Right renal pelvis (tissue), 4 donors: ENCODE data around the gene MVK. TPM values are rescaled to one million over a fixed set of nuclear protein-coding genes. Genes with fewer than 3 reads are reported as not detected.

Source experiments
- DNase-seq, 4 donors: peaks; one replicate each; pipeline ENCODE4 v3.0.0-alpha.2; 2013; ENCODE audit warnings: low read depth in 4 of 4, low spot score in 3 of 4, missing footprints in 1 of 4
- polyA plus RNA-seq, 4 donors: library from polyadenylated mRNA; unstranded; fragments of 120-200 nt; gene quantifications; one replicate each; pipeline ENCODE4 v1.2.1, GENCODE V29; 2013; ENCODE audit not compliant: insufficient read length in 4 of 4

Gene MVK
- 10 to 100 TPM; 21.0 to 23.4 (median 21.5) TPM for polyA plus RNA-seq

DNA sequence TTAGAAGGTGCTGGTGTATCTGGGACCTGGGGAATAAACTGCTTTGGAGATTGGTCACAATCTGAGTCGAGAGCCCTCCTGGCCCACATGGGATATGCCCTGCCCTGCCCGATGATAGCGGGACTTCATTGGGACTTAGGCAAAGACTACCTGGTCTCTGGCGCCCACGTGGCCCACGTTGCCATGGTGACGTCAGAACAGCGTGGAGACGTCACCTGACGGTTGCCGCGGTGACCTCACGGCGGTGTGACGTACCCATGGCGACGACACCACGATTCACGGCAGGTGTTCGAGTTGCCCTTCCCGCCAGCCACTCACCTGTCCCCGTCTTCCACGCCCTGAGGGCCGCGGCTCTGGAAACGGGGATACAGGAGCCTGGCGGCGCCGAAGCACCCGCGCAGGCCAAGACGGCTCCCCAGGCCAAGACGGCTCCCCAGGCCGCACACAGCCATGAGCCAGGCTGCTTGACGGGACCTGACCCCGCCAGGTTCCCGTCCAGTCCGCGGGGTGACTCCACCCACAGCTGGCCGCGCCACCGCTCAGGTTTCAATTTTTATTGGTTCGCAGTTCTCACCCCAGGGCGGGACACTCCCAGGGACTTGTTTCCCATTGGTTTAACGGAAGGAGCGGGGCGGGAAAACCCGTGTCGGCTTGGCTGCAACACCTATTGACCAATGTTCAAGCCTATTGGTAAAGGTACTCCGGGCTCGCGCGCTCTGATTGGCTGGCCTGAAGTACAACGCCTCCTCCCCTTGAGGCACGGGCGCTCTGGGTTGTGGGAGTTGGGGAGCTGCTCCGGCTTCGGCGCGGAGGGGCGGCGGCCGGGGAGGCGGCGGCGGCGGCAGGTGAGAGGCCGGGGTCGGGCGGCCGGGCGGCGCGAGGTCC lies at the start of gene MVK, which contains the start of gene MMAB:
Gene MVK (plus strand): TSS at position 766 of the 885 bp plus-strand sequence. CDS start 1,029 bp downstream, outside the sequence.
Gene MMAB (minus strand): TSS at position 476 of the 885 bp plus-strand sequence. CDS start 24 bp downstream, at position 452.
- DNase-seq, result peak; percentile 90 to 98 (median 96)

DNA sequence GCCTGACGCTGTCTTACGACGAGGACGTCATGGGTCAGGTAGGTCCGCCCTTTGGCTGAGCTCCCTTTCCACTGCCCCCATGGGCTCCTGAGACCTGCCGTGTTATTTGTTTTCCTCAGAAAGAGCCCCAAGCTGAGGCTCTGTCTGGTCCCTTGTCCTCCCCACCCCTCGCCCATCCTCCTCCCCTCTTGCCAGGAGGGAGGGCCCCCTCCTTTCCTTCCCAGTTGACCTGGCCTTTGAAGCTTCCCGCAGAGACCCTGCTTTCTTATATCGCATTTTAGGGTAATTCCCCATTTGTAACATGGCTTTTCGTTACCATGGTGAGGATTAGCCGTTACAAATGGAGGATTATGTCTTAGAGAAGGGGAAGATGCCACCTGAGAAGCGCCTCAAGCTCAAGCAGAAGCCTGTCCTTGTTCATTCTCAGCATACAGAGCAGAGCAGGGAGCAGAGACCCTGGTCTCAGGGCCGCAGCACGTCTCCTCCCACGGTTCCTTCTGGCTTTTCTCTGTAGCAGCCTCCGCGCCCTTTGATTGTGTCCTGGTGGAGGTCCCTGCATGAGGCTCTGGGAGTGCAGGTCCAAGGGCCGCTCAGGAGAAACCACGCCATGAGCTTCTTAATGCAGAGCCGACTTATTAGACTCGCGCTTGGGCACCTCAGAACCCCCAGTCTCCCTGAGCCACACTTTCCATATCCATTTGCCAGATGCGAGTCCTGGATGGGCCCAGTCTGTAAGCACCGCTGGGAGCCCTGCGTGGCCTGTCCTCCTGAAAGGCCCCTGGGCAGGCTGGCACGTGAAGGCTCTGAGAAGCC lies 48.9 kb upstream of the MVK start:
- no peak for DNase-seq

DNA sequence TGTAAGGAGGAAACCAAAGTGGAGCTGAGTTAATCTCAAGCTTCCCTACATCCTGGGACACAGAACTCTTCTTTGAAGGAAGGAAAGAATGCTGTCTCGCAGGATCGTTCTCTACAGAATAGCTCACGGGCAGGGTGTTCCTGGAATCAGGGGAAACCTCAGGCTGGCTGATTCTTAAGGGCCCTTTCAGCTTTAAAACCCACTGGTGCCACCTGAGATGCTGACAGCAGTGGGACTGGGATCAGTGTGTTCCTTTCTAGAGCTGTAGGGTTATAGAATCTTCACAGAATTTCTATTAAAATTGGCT lies 48.4 kb upstream of the MVK start:
- no peak for DNase-seq

DNA sequence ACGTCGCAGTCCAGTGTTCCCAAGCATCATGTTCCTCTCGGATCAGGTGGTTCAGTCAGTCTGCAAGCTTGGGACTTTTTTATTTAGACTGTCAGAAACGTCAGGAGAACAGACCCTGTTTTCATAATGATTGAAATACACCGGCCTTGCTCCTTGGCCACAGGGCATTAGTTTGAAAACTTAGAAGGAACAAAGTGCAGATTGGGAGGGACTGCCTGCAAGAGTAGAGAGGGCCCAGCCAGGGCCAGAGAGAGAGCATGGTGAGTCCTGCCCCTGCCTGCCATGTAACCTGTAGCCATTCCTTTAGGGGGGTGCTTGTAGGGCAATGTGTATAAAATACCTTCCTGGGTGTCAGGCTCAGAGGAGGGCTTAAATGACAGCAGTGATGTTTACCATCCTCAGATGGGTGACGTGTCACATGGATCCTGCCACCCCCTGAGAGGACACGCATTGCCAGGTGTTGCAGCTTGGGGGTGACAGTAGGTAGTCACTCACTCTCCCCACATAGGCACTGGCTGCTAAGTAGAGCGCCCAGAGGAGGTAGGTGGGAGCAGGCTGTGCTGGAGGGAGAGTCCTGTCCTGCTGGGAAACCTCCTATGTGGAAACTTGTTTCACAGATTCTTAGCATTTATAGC lies 46.0 kb upstream of the MVK start:
- DNase-seq, result no peak

DNA sequence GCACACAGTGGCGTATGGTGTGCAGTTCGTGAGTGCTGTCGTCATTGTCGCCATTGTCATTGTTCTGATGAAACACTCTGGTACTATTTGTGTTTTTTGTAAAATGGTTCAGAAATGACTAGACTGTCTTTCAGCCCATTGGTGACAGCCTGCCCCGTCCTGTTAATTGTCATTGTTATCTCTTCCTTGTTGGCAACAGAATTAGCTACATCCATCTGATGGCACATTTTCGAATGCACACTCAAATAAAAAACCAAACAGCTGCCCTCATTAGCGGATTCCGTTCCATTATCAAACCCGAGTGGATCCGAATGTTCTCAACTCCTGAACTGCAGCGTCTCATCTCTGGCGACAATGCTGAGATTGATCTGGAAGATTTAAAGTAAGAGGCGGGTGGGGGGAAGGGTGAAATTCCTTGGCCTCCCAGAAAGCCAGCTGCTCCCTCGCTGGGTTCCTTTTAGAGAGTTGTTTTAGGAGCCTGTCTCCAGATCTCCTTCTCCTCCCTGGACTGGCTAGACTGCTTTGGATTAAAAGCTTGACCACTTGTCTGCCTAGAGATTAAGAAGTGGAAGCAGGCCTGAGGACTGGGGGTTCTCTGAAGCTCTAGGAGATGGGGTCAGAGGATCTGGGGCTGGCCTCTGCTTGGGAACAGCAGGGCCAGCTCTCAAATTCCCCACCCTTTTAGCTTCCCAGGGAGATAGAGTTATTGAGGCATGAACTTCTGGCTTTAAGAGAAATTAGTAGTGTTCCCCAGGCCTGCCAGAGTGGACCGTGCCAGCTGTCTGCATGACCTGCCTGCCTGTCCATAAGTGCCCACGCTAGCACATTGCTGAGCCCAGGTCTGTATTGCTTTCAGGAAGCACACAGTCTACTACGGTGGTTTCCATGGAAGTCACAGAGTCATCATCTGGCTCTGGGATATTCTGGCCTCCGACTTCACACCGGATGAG lies 43.6 kb upstream of the MVK start:
- DNase-seq, result no peak

DNA sequence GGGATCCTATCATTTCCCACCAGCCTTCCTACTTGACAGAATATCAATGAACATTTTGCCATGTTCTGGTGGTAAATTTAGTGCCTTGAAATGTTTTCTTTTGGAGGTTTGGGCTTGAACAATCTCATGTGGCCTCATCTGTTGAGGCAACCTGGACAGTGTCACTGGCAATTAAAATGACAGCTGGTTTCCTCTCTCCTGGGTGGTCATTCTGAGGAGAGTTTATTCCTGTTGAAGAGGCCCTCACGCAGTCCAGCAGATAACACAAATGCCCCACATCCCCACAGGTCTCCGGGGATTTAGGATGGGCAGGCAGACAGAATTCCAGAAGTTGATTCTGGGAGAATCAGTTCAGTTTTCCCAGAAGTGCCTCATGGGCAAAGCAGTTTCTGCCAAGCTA lies 42.2 kb upstream of the MVK start:
- DNase-seq, result no peak

DNA sequence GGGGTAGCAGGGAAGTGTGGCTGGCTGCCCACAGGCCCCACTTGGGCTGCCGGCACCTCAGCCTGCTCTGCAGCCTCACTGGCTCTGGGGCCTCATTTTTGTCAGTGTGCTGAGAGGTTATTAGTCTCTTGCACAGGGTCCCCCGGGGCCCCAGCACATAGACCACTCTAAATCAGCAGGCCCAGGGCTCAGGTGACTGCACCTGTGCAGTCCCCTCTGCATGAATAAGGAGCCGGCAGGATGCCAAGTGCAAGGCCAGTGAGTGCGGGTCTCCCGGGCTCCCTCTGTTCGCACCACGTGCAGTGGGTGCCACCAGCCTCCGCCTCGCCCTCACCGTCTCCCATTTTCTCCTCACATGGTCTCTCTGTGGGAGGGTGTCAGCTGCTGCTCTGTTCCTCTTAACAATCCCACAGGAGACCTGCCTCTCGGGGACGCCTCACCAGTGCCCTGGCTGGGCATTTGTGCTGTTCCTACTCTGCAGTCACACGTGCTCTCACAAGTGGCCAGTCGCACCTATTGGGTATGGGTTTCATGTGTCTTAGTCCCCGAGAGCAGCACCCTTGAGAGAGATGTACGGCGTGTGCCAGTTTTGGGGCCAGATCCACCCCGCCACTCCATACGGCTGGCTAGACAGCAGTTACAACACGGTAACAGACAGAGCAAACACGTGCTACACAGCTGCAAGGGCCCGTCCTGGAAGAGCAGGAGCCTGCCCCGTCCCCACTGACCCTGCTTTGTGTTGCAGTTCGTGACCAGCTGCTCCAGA lies 40.7 kb upstream of the MVK start:
- DNase-seq, result no peak

DNA sequence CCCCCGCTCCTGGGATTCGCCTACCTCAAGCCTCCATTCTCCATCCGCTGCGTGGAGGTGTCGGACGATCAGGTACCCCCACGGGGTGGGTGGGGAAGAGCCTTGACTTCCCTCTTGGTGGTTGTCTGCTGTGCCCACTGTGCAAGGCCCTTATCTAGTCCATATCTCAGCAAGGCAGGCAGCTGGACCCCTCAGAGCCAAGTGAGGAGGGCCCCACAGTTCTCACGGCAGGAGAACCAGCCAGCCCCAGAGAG lies 40.2 kb upstream of the MVK start:
- no peak for DNase-seq

DNA sequence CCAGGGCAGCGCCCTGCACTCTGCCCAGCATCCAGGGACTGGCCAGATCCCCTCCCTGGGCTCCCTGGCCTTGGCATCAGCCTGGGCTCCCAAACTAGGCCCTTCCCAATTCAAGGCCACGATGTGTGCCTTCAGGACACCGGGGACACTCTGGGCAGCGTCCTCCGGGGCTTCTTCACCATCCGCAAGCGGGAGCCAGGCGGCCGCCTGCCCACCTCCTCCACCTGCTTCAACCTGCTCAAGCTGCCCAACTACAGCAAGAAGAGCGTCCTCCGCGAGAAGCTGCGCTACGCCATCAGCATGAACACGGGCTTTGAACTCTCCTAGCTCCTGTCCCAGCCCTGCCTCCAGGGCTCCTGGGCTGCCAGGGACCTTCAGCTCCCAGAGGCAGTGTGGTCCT lies 39.1 kb upstream of the MVK start:
- no peak for DNase-seq

DNA sequence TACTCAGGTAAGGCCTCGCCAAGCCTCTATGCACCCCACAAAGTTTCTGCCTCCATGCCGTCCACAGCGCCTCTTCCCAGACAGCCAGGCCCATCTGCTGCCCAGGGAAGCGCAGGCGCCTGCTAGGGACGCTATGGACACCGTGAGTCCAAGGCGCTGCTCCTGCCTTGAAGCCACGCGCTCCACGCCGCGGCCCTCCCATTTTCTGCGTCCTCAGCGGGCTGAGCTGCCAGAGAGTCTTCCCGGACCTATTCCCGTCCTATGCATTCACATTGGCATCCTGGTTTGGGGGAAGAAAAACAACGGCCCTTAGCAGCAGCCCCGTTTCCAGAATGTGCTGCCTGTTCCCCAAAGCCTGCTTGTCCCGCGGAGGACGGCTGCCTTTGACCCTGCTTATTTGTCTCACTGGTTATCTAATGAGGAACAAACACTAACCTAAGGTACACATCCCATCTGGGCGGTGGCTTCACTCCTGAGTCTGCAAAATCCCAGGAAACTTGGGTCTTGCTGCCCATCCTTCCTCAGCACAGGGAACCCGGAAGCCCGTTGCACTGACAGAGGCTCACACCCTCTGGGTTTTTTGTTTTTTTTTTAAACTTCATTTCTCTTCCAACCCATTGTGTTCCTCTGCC lies 38.2 kb upstream of the MVK start:
- no peak for DNase-seq

DNA sequence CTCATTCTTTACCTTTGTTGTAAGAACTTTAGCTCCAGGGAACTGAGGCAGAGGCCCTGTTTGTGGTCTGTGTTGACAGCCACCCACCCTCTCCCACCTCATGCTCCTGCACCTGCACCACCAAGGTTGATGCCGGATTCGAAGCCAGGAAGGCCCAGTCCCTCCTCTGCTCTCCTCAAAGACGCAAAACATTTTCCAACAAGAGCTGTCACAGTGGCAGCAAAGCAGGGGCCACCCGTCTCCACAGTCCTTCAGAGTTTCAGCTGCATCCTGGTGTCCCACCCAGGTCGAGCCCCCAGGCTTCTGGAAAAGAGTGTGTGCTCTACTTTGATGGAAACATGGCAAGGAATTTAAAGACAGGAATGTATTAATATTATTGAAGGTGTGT lies 37.7 kb upstream of the MVK start:
- no peak for DNase-seq

DNA sequence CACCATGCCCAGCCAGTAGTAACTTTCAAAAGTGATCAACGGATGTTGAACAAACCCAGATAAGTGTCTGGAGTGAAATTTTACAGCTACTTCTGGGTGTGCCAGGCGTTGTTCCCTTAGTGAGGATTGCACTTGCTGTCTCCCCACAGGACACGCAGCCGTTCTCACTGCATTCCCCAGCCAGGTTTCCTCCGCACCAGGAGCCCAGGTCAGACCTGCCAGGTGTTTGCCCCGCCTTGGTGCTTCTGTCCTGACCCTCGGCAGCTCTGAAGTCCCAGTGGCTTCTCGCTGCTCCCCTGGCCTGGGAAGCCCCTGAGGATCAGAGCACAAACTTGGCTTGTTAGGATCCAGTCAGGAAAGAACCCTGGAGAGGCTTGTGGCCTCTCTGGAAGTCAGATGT lies 36.5 kb upstream of the MVK start:
- DNase-seq, result no peak

DNA sequence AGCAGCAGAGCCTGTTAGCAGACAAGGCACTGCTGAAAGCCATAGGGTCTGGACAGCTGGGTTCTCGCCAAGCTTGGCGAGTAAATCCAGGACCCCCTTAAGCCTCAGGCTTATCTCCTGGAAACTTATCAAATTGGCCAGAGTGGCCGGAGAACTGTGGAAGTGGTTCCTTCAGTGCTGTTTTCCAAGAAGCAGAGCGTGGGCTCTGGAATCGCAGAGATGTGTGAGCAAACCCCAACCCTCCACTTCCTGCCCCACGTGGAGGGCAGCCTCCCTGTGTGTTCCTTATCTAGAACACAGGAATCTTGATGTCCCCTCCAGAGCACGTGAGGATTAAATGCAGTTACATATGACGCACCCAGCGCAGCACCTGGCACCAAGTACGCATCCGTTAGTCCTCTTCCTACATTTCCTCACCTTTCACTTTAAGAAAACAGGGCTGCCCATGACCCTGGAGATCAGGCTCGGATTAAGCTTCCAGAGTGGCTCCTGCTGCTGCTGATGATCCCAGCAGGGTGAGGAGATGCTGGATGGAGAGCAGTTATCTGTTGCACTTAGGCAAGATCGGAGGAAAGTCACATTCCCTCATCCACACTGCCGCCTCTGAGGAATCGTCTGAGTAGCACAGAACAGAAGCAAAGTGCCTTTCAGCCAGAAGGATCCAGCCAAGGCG lies 35.3 kb upstream of the MVK start:
- DNase-seq, result no peak

DNA sequence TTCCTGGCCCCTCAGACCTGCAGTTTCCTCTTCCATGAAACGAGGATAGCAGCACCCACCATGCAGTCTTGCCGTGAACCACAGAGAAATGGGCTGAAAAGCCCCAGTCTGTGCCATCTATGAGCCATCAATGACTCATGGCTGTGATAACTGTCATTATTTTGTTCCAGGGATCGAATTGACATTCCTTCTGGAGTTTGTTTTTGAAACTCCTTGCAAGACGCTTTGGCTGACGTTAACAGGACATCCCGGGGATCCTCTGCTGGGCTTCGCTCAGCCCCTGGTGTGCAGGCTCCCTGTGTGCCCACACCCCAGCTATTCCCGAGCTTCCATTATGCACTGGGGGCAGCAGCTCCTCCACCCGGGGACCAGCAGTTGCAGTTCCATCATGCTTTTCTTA lies 34.1 kb upstream of the MVK start:
- DNase-seq, result no peak

DNA sequence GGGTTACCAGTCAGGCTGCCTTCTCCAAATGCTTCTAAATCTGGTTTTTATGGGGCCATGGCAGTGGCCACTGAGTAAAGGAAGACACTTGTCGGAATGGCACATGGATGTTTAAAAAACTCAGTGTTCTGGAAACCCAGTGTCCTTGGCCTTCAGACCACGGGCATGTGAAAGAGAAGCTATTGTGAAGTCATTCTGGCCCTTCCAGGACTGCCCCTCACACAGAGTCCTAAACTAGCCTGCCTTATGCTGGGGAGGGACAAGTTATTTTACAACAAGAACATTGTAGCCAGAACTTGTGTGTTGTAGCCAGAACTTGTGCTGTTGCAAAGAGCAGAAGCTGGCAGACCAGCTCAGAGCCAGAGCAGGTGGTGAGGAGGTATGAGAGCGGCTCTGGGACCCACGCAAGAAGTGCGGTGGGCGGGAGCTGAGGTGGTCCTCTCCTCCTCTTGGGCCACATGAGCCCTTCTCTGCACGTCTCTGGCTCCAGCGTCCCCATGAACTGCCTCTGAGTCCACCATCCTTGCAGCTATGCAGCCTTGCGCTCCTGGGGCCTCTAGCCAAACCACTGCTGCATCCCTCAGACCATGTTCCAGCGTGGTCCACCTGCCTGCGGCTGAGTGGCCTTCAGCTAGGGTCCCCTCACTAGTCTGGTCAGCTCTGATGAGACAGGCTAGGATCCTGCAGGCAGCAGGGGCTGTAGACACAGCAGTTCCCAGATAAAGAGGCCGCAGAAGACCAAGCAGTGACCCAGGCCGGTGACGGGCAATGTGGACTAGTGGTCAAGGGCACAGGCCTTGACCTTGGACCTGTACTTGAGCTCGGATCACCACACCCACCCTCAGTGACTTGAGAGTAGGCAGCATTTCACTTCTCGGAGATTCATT lies 32.8 kb upstream of the MVK start:
- no peak for DNase-seq

DNA sequence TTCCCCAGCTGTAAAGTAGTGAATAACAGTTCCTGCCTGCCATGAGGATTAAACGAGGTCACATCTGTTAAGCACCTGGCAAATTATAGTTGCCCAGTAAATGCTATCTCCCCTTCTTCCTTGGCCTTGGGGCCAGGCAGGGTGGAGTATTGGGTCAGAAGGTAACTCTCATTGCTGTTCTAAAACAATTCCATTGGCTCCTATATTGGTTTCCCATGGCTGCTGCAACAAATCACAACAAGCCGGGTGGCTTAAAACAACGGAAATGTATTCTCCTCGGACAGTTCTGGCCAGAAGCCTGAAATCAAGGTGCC lies 32.2 kb upstream of the MVK start:
- DNase-seq, result no peak

DNA sequence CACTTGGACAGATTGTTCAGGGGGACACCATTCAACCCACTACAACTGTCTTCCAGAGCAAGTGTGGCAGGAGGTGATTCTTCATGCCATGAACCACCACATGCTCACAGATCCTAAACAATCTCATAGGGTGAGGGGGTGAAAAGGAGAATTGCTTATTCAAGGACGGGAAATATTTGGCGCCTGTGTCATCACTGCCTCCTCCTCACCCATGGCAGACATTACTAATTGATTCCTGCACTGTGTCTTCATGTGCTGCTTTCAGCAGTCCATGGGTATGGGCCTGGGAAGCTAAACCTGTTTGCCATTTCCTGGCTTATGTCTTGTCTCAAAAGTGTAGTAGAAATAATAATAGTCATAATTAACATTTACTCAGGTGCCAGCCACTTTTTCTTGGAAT lies 31.6 kb upstream of the MVK start:
- DNase-seq, result no peak

DNA sequence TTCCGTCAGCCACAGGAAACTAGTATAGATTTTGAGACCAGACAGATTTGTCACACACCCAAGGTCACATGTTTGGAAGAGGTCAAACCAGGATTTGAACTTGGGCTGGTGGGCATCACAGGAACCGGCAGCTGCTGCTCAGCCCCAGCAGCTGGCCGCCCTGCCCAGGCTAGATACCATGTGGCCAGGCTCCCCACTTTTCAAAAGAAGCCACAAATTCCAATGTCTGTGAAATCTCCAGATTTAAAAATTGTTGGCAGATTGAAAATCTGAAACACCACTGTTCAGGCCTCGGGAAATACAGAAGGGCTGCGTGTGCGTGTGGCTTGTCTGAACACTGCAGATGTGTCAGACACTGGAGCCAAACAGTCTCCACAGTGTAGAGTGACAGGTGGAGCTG lies 30.7 kb upstream of the MVK start:
- DNase-seq, result no peak
